Caco-2 (cell line): ENCODE measurements around the gene AMOTL1. TPM values are rescaled to one million over a fixed set of nuclear protein-coding genes. Genes with fewer than 3 reads are reported as not detected.

Source experiments
- BruUV-seq: library from RNA; stranded (reverse); fragments of 400-500 nt; replicated peaks from 2 replicates; lab custom pipeline; 2021; lab: Mats Ljungman, UMichigan
- CTCF ChIA-PET: fragments of 300-600 bp; sonication (Branson Sonifier 250); formaldehyde crosslinking; loops from one replicate; lab custom pipeline; 2022; ENCODE audit warnings: antibody characterized with exemption; lab: Charles Lee
- POLR2A ChIA-PET: fragments of 300-600 bp; sonication (Branson Sonifier 250); formaldehyde crosslinking; loops from one replicate; lab custom pipeline; 2022; ENCODE audit warnings: antibody characterized with exemption; lab: Charles Lee
- DNase-seq, 2 experiments: peaks; one replicate each; pipeline versions ENCODE4 v3.0.0 to v3.0.0-alpha.2; 2020 to 2022
- H3K27me3 ChIP-seq: replicated peaks from 2 replicates; pipeline ENCODE4 v1.6.0; 2011; ENCODE audit warnings: low read length; ENCODE audit not compliant: control insufficient read depth, insufficient read depth
- H3K36me3 ChIP-seq: 2 replicates; pipeline ENCODE4 v1.5.1; 2011; ENCODE audit warnings: low read length; ENCODE audit not compliant: control insufficient read depth, insufficient read depth
- H3K4me1 ChIP-seq: fragments of 250-450 bp; sonication (Bioruptor Pico); 2 replicates; pipeline ENCODE4 v1.5.1; 2020; ENCODE audit warnings: mild to moderate bottlenecking
- H3K4me3 ChIP-seq: 2 replicates; pipeline ENCODE4 v1.5.1; 2011; ENCODE audit warnings: low read depth, mild to moderate bottlenecking, control low read depth, low read length
- H3K9me3 ChIP-seq: fragments of 250-450 bp; sonication (Bioruptor Pico); 2 replicates; pipeline ENCODE4 v1.5.1; 2020; ENCODE audit warnings: mild to moderate bottlenecking, moderate library complexity
- H3K27ac Mint-ChIP-seq: one replicate; pipeline ENCODE4 v1.8.0; 2022; ENCODE audit warnings: mixed read lengths; ENCODE audit not compliant: unreplicated experiment
- H3K27me3 Mint-ChIP-seq: one replicate; pipeline ENCODE4 v1.8.0; 2022; ENCODE audit warnings: mixed read lengths; ENCODE audit not compliant: insufficient read depth, unreplicated experiment
- H3K36me3 Mint-ChIP-seq: one replicate; pipeline ENCODE4 v1.8.0; 2022; ENCODE audit warnings: mild to moderate bottlenecking, mixed read lengths; ENCODE audit not compliant: insufficient read depth, unreplicated experiment
- H3K4me1 Mint-ChIP-seq: one replicate; pipeline ENCODE4 v1.8.0; 2022; ENCODE audit warnings: low read depth, mixed read lengths; ENCODE audit not compliant: unreplicated experiment
- H3K4me3 Mint-ChIP-seq: one replicate; pipeline ENCODE4 v1.8.0; 2022; ENCODE audit warnings: mild to moderate bottlenecking, moderate library complexity, mixed read lengths; ENCODE audit not compliant: unreplicated experiment
- H3K9me3 Mint-ChIP-seq: one replicate; pipeline ENCODE4 v1.8.0; 2022; ENCODE audit warnings: mixed read lengths; ENCODE audit not compliant: unreplicated experiment
- intact Hi-C: fragments of 100-400 bp; cut with micrococcal nuclease; formaldehyde crosslinking; loops from one replicate; pipeline ENCODE4 v1.10.0; 2022; ENCODE audit not compliant: unreplicated experiment
- total RNA-seq: library from RNA; stranded (reverse); gene quantifications from 2 replicates; pipeline ENCODE4 v1.2.3, GENCODE V29; 2022
- TF ChIP-seq, protein P1 (sequence below), 2 experiments: fragments of 200-600 bp in 1 of 2; IDR thresholded peaks; 1 replicate in 1 of 2; 2 replicates in 1 of 2; pipeline versions ENCODE4 v1.5.1 to v1.8.0; 2011 to 2022; ENCODE audit warnings: antibody characterized with exemption in 1 of 2, control low read depth in 1 of 2, inconsistent platforms in 1 of 2, low read depth in 1 of 2, low read length in 1 of 2, mild to moderate bottlenecking in 1 of 2, moderate library complexity in 1 of 2; ENCODE audit not compliant: insufficient read depth in 1 of 2, severe bottlenecking in 1 of 2, unreplicated experiment in 1 of 2

Gene AMOTL1
- total RNA-seq, 1 experiment from 2014 or later, result 60.8 TPM

GRCh38 chr11:94792451-94792850 is 24.3 kb downstream of the AMOTL1 start:
- no peaks in the 10 kb centered on the region for H3K27me3 ChIP-seq
- ChIA-PET POLR2A (no interaction called here), CTCF (no interaction called here)
- no TSS peak for BruUV-seq
- intact Hi-C loops, result no loop called here
- Mint-ChIP-seq H3K36me3 (no peaks in the 10 kb centered on the region), H3K9me3 (no peaks in the 10 kb centered on the region), H3K27ac (no peak overlapping the region), H3K4me3 (no peak overlapping the region), H3K4me1 (peaks cover 14% of the 10 kb centered on the region), H3K27me3 (no peaks in the 10 kb centered on the region)
- H3K4me3 ChIP-seq, result no peak overlapping the region
- H3K36me3 ChIP-seq, result no peaks in the 10 kb centered on the region; the same call in none of the 2 replicates
- H3K4me1 ChIP-seq, result peaks cover 53% of the 10 kb centered on the region
- DNase-seq, result no peak
- no peaks in the 10 kb centered on the region for H3K9me3 ChIP-seq
- TF ChIP-seq, protein P1, sequence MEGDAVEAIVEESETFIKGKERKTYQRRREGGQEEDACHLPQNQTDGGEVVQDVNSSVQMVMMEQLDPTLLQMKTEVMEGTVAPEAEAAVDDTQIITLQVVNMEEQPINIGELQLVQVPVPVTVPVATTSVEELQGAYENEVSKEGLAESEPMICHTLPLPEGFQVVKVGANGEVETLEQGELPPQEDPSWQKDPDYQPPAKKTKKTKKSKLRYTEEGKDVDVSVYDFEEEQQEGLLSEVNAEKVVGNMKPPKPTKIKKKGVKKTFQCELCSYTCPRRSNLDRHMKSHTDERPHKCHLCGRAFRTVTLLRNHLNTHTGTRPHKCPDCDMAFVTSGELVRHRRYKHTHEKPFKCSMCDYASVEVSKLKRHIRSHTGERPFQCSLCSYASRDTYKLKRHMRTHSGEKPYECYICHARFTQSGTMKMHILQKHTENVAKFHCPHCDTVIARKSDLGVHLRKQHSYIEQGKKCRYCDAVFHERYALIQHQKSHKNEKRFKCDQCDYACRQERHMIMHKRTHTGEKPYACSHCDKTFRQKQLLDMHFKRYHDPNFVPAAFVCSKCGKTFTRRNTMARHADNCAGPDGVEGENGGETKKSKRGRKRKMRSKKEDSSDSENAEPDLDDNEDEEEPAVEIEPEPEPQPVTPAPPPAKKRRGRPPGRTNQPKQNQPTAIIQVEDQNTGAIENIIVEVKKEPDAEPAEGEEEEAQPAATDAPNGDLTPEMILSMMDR (IDR thresholded peaks at IDR 0.05; ENCODE audit: insufficient read depth in 1 of 2, low read depth in 1 of 2, low read length in 1 of 2, severe bottlenecking in 1 of 2, unreplicated experiment in 1 of 2), result no peak

- DNase-seq, result no peak
- H3K4me1 Mint-ChIP-seq, result peaks cover 14% of the 10 kb centered on the region
- H3K4me1 ChIP-seq, result peaks cover 50% of the 10 kb centered on the region
- no TSS peak for BruUV-seq
- no peaks in the 10 kb centered on the region for H3K27me3 ChIP-seq
- ChIA-PET POLR2A (no interaction called here), CTCF (interaction anchor here (0.9 kb wide), 1 partner anchor 70 kb away, joined by 3 read pairs; no protein-coding TSS in a partner anchor)
- H3K36me3 Mint-ChIP-seq, result no peaks in the 10 kb centered on the region
- H3K27ac Mint-ChIP-seq, result no peak overlapping the region
- intact Hi-C loops, result no loop called here
- H3K36me3 ChIP-seq, result no peaks in the 10 kb centered on the region; the same call in none of the 2 replicates
- TF ChIP-seq, protein P1 (IDR thresholded peaks at IDR 0.05; ENCODE audit: insufficient read depth in 1 of 2, low read depth in 1 of 2, low read length in 1 of 2, severe bottlenecking in 1 of 2, unreplicated experiment in 1 of 2), result no peak
- no peak overlapping the region for H3K4me3 Mint-ChIP-seq
- H3K27me3 Mint-ChIP-seq, result no peaks in the 10 kb centered on the region
- no peaks in the 10 kb centered on the region for H3K9me3 ChIP-seq
- no peak overlapping the region for H3K4me3 ChIP-seq
- no peaks in the 10 kb centered on the region for H3K9me3 Mint-ChIP-seq
These were observed 24.8 kb downstream of the AMOTL1 start for GRCh38 chr11:94793002-94793401.

DNA sequence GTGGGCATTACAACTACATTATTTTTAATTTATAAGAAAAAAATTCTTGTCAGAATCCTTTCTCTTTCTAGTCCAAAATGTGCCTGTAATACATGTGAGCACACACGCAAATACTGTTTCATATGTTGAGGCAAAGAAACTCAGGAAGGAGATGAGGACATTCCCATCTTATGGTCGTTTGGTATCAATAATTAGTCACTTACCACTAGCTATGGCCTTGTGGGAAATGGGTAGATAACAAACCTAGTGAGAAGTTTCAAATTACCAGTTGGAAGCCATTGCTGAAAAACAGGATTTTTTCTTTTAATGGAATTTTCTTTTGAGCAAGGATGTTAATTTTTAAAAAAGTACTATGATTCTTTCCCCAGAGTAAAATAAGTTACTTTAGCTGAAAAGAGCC is 25.7 kb downstream of the AMOTL1 start:
- BruUV-seq, result no TSS peak
- no peak for DNase-seq
- Mint-ChIP-seq H3K4me3 (no peak overlapping the region), H3K27me3 (no peaks in the 10 kb centered on the region), H3K4me1 (peaks cover 7% of the 10 kb centered on the region), H3K9me3 (no peaks in the 10 kb centered on the region), H3K36me3 (no peaks in the 10 kb centered on the region), H3K27ac (no peak overlapping the region)
- TF ChIP-seq, protein P1 (IDR thresholded peaks at IDR 0.05; ENCODE audit: insufficient read depth in 1 of 2, low read depth in 1 of 2, low read length in 1 of 2, severe bottlenecking in 1 of 2, unreplicated experiment in 1 of 2), result no peak
- CTCF ChIA-PET, result interaction anchor here (0.9 kb wide), 1 partner anchor 69 kb away, joined by 3 read pairs; no protein-coding TSS in a partner anchor
- POLR2A ChIA-PET, result no interaction called here
- Histone ChIP-seq H3K4me1 (peaks cover 42% of the 10 kb centered on the region), H3K27me3 (no peaks in the 10 kb centered on the region), H3K9me3 (no peaks in the 10 kb centered on the region), H3K4me3 (no peak overlapping the region), H3K36me3 (no peaks in the 10 kb centered on the region; the same call in none of the 2 replicates)
- intact Hi-C loops, result no loop called here
